Neural cell (in vitro differentiated cells): ENCODE measurements around the gene BLCAP. TPM values are rescaled to one million over a fixed set of nuclear protein-coding genes. Genes with fewer than 3 reads are reported as not detected.

Experiments
- H2AFZ ChIP-seq: fragments of 200-600, 300-800 bp; sonication (generic), shearing (Covaris generic); 2 replicates; pipeline ENCODE4 v1.6.0; 2014; ENCODE audit warnings: low read depth, mild to moderate bottlenecking, antibody characterized with exemption, low read length, moderate library complexity
- H3F3A ChIP-seq: fragments of 200-600 bp; shearing (Covaris generic); 2 replicates; pipeline ENCODE4 v1.6.1; 2016; ENCODE audit warnings: mild to moderate bottlenecking, moderate library complexity, mixed read lengths, antibody characterized with exemption, low read length; ENCODE audit not compliant: insufficient read depth, poor library complexity, severe bottlenecking
- H3K27ac ChIP-seq: fragments of 200-600, 300-800 bp; sonication (generic), shearing (Covaris generic); 2 replicates; pipeline ENCODE4 v1.5.1; 2014; ENCODE audit warnings: mild to moderate bottlenecking, low read length, moderate library complexity
- H3K27me3 ChIP-seq: fragments of 300-800, 200-600 bp; sonication (generic), shearing (Covaris generic); 2 replicates; pipeline ENCODE4 v1.6.0; 2014; ENCODE audit warnings: mild to moderate bottlenecking, low read depth, low read length, moderate library complexity; ENCODE audit not compliant: insufficient read depth
- H3K36me3 ChIP-seq: fragments of 300-800, 200-600 bp; sonication (generic), shearing (Covaris generic); 2 replicates; pipeline ENCODE4 v1.5.1; 2014; ENCODE audit warnings: mild to moderate bottlenecking, antibody characterized with exemption, low read length, moderate library complexity; ENCODE audit not compliant: insufficient read depth
- H3K4me2 ChIP-seq: fragments of 300-800, 200-600 bp; sonication (generic), shearing (Covaris generic); 2 replicates; pipeline ENCODE4 v1.6.0; 2014; ENCODE audit warnings: mild to moderate bottlenecking, low read length
- H3K4me3 ChIP-seq: fragments of 300-800, 200-600 bp; sonication (generic), shearing (Covaris generic); 2 replicates; pipeline ENCODE4 v1.5.1; 2014; ENCODE audit warnings: mild to moderate bottlenecking, low read length, moderate library complexity
- H3K79me2 ChIP-seq: fragments of 200-600 bp; shearing (Covaris generic); replicated peaks from 2 replicates; pipeline ENCODE4 v1.6.0; 2014; ENCODE audit warnings: mild to moderate bottlenecking, low read length, moderate library complexity; ENCODE audit not compliant: insufficient read depth
- H3K9ac ChIP-seq: fragments of 300-800, 200-600 bp; sonication (generic), shearing (Covaris generic); 2 replicates; pipeline ENCODE4 v1.6.1; 2016; ENCODE audit warnings: mild to moderate bottlenecking, low read length, mixed read lengths
- H3K9me2 ChIP-seq: fragments of 200-600 bp; shearing (Covaris generic); 2 replicates; pipeline ENCODE4 v1.6.1; 2016; ENCODE audit warnings: mild to moderate bottlenecking, low read length, mixed read lengths; ENCODE audit not compliant: insufficient read depth
- H3K9me3 ChIP-seq: fragments of 200-600, 300-800 bp; sonication (generic), shearing (Covaris generic); 2 replicates; pipeline ENCODE4 v1.6.1; 2016; ENCODE audit warnings: mild to moderate bottlenecking, mixed run types, low read length, moderate library complexity, mixed read lengths
- H4K20me1 ChIP-seq: fragments of 200-600 bp; shearing (Covaris generic); 2 replicates; pipeline ENCODE4 v1.6.1; 2016; ENCODE audit warnings: mild to moderate bottlenecking, mixed run types; ENCODE audit not compliant: insufficient read depth
- CTCF ChIP-seq: fragments of 450-650 bp; IDR thresholded peaks from 2 replicates; pipeline ENCODE4 v1.5.1; 2014; ENCODE audit warnings: antibody characterized with exemption, mild to moderate bottlenecking, moderate library complexity; ENCODE audit not compliant: poor library complexity, severe bottlenecking
- EP300 ChIP-seq: fragments of 450-650 bp; conservative IDR thresholded peaks from 2 replicates; pipeline ENCODE4 v1.6.1; 2014; ENCODE audit warnings: antibody characterized with exemption, mild to moderate bottlenecking, moderate library complexity; ENCODE audit not compliant: poor library complexity, severe bottlenecking
- EZH2 ChIP-seq: fragments of 200-600, 300-800 bp; shearing (Covaris generic), sonication (generic); IDR thresholded peaks from 2 replicates; pipeline ENCODE4 v1.6.1; 2014; ENCODE audit warnings: antibody characterized with exemption, low read length, borderline replicate concordance, mild to moderate bottlenecking; ENCODE audit not compliant: insufficient read depth, poor library complexity, severe bottlenecking
- MXI1 ChIP-seq: fragments of 450-650 bp; conservative IDR thresholded peaks from 2 replicates; pipeline ENCODE4 v1.6.1; 2014; ENCODE audit warnings: antibody characterized with exemption, mild to moderate bottlenecking; ENCODE audit not compliant: poor library complexity, severe bottlenecking
- POLR2AphosphoS5 ChIP-seq: IDR thresholded peaks from 2 replicates; pipeline ENCODE4 v1.6.1; 2012
- RAD21 ChIP-seq: fragments of 450-650 bp; conservative IDR thresholded peaks from 2 replicates; pipeline ENCODE4 v1.6.1; 2014; ENCODE audit warnings: antibody characterized with exemption, mild to moderate bottlenecking, moderate library complexity
- REST ChIP-seq: IDR thresholded peaks from 2 replicates; pipeline ENCODE4 v1.6.1; 2012; ENCODE audit warnings: borderline replicate concordance
- SMC3 ChIP-seq: fragments of 450-650 bp; conservative IDR thresholded peaks from 2 replicates; pipeline ENCODE4 v1.6.1; 2014; ENCODE audit warnings: antibody characterized with exemption, mild to moderate bottlenecking, moderate library complexity; ENCODE audit not compliant: poor library complexity
- TAF1 ChIP-seq: IDR thresholded peaks from 2 replicates; pipeline ENCODE4 v1.6.1; 2012; ENCODE audit warnings: low read depth
- polyA plus RNA-seq: library from polyadenylated mRNA; depleted of rRNA; stranded (reverse); fragments of >200 nt; gene quantifications from 2 replicates; pipeline ENCODE4 v1.2.3, GENCODE V29; 2014

BLCAP gene
- polyA plus RNA-seq, 1 donor from 2014 or later, result 344 TPM

- peaks cover 6% of the 10 kb centered on the region for H4K20me1 ChIP-seq
- H3K27ac ChIP-seq, result no peak overlapping the region
- no peaks in the 10 kb centered on the region for H3K27me3 ChIP-seq
- H2AFZ ChIP-seq, result no peak overlapping the region
- H3K36me3 ChIP-seq, result no peaks in the 10 kb centered on the region
- H3K9me3 ChIP-seq, result peaks cover 4% of the 10 kb centered on the region
- TF ChIP-seq RAD21 (no peak), MXI1 (no peak), TAF1 (no peak), CTCF (no peak), REST (no peak), SMC3 (no peak), EP300 (no peak), EZH2 (no peak), POLR2AphosphoS5 (no peak)
- H3K9me2 ChIP-seq, result no peaks in the 10 kb centered on the region
- H3K4me3 ChIP-seq, result peak overlapping the region; percentile 85
- peak overlapping the region; percentile 93 for H3K9ac ChIP-seq
- H3K4me2 ChIP-seq, result no peak overlapping the region
- H3F3A ChIP-seq, result no peaks in the 10 kb centered on the region
- peaks cover 71% of the 10 kb centered on the region for H3K79me2 ChIP-seq
These were observed 2.6 kb downstream of the BLCAP start for GRCh38 chr20:37524859-37525708.

DNA sequence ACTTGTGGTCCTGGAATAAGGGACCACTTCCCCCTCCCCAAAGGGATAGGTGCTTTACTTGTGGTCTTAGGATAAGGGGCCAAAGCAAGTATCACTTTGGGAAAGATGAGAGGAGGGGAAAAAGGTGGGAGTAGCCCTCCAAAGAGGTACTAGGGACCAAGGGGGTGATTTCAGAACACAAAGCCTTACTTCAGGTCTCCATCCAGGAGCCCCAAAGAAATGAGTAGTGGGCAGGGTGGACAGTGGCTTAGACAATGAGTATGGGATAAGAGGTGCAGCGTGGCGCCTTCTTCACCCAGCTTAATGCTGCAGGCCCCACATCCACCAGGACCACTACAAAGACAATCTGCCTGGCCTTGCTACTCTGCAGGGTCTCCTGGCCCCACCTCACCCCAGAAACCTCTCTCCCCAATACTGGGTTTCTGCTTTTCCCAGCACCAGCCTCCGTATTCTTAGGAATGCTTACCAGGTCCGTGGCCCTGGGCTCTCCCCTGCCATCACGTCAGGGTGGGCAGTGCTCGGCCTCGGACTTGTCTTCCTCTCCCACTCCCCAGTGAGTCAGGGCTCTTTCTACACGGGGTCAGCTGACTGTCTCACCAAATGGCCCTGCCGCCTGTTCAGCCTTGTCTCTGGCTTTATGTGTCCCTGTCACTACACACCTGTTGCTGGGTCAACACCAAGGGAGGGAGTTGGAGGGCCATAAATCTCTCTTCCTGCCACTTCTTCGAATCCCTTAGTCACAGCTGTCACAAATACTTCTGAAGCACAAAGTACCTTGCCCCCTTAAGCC lies 3.6 kb downstream of the BLCAP start:
- H4K20me1 ChIP-seq, result peaks cover 6% of the 10 kb centered on the region
- peaks cover 4% of the 10 kb centered on the region for H3K9me3 ChIP-seq
- H3K9me2 ChIP-seq, result no peaks in the 10 kb centered on the region
- H3K4me3 ChIP-seq, result peak overlapping the region; percentile 85
- no peaks in the 10 kb centered on the region for H3F3A ChIP-seq
- no peak overlapping the region for H3K9ac ChIP-seq
- H3K79me2 ChIP-seq, result peaks cover 81% of the 10 kb centered on the region
- TF ChIP-seq SMC3, result no peak
- TF ChIP-seq EP300, result no peak
- TF ChIP-seq CTCF, result no peak
- TF ChIP-seq POLR2AphosphoS5, result no peak
- TF ChIP-seq RAD21, result no peak
- TF ChIP-seq TAF1, result no peak
- no peak for TF ChIP-seq REST
- H3K27ac ChIP-seq, result no peak overlapping the region
- H3K36me3 ChIP-seq, result no peaks in the 10 kb centered on the region
- no peak overlapping the region for H2AFZ ChIP-seq
- no peaks in the 10 kb centered on the region for H3K27me3 ChIP-seq
- H3K4me2 ChIP-seq, result no peak overlapping the region
